Measurements from ENCODE around the gene ZNF789. TPM values are rescaled to one million over a fixed set of nuclear protein-coding genes. Genes with fewer than 3 reads are reported as not detected.

ZNF789 gene
- total and polyA plus RNA-seq, 2 of the 13 experiments (the other 11 are each of a cell fraction or from before 2014, with no cell fraction given), result 19.8 to 25.1 TPM

GRCh38 chr7:99472561-99473314 lies at the start of gene ZNF789 (continued):
- TF ChIP-seq RXRB (CRISPR knock-in tag; IDR thresholded peaks at IDR 0.05; ENCODE audit: borderline replicate concordance), result peak; percentile 32; the same call in 1 of the 2 replicates
- TF ChIP-seq ZNF451 (CRISPR knock-in tag; IDR thresholded peaks at IDR 0.05), result peak; percentile 70; the same call in 1 of the 2 replicates
- no peak for TF ChIP-seq KDM3A (CRISPR knock-in tag; IDR thresholded peaks at IDR 0.05; ENCODE audit: low read depth)
- TF ChIP-seq POLR2A (IDR thresholded peaks at IDR 0.05; ENCODE audit: insufficient read depth in 1 of 2, low read depth in 2 of 2, low read length in 2 of 2), result peak; percentile 79 to 87
- peak; percentile 78 for TF ChIP-seq KAT8 (CRISPR knock-in tag; IDR thresholded peaks at IDR 0.05)
- peak; percentile 82 for TF ChIP-seq RBFOX2 (IDR thresholded peaks at IDR 0.05; ENCODE audit: low read depth, low read length)
- no peak for TF ChIP-seq SP1 (IDR thresholded peaks at IDR 0.05)
- peak; percentile 63 for TF ChIP-seq SP1 (CRISPR knock-in tag; IDR thresholded peaks at IDR 0.05)
- TF ChIP-seq CREB3 (CRISPR knock-in tag; IDR thresholded peaks at IDR 0.05), result no peak
- peak; percentile 45 for TF ChIP-seq RFX5 (IDR thresholded peaks at IDR 0.05; ENCODE audit: low read depth, low read length)
- TF ChIP-seq AGO2 (optimal IDR thresholded peaks at IDR 0.05; ENCODE audit: low read depth, low read length), result peak; percentile 69
- no peak for TF ChIP-seq MIER3 (CRISPR knock-in tag; IDR thresholded peaks at IDR 0.05; ENCODE audit: borderline replicate concordance)
- peak; percentile 82; the same call in 1 of the 2 replicates for TF ChIP-seq ZNF556 (CRISPR knock-in tag; IDR thresholded peaks at IDR 0.05; ENCODE audit: borderline replicate concordance)
- TF ChIP-seq ZNF430 (CRISPR knock-in tag; IDR thresholded peaks at IDR 0.05), result 0 out of 2 replicates have a peak, but pooled peaks have one; percentile 5
- TF ChIP-seq SMAD3 (CRISPR knock-in tag; IDR thresholded peaks at IDR 0.05), result no peak
- no peak for TF ChIP-seq SIX1 (CRISPR knock-in tag; IDR thresholded peaks at IDR 0.05; ENCODE audit: borderline replicate concordance)
- peak; percentile 81 for TF ChIP-seq SP2 (CRISPR knock-in tag; IDR thresholded peaks at IDR 0.05)
- no peak for TF ChIP-seq ZNF879 (CRISPR knock-in tag; IDR thresholded peaks at IDR 0.05)
- no peak for TF ChIP-seq FOXO1 (CRISPR knock-in tag; IDR thresholded peaks at IDR 0.05)
- no peak for TF ChIP-seq IRF9 (CRISPR knock-in tag; IDR thresholded peaks at IDR 0.05; ENCODE audit: borderline replicate concordance)
- TF ChIP-seq CBFB (CRISPR knock-in tag; IDR thresholded peaks at IDR 0.05), result no peak
- peak; percentile 74 for TF ChIP-seq YEATS2 (CRISPR knock-in tag; IDR thresholded peaks at IDR 0.05; ENCODE audit: borderline replicate concordance)
- TF ChIP-seq HDAC1 (CRISPR knock-in tag; IDR thresholded peaks at IDR 0.05), result peak; percentile 80
- 0 out of 2 replicates have a peak, but pooled peaks have one; percentile 25 for TF ChIP-seq ZNF619 (CRISPR knock-in tag; IDR thresholded peaks at IDR 0.05)
- peak; percentile 88 for TF ChIP-seq PHF8 (CRISPR knock-in tag; IDR thresholded peaks at IDR 0.05)
- no peak for TF ChIP-seq RERE (CRISPR knock-in tag; IDR thresholded peaks at IDR 0.05; ENCODE audit: low read depth)

Measured in HepG2 (cell line).